Fibroblast of the conjunctiva (primary cell): Measurements from ENCODE around the gene CFAP74.
"Not testable (repeated sequence)": the region's sequence is repeated elsewhere in the genome, so short reads cannot be mapped to it uniquely, and the experiment has no call there.

ENCODE experiments used
- DNase-seq: peaks from one replicate; pipeline ENCODE4 v3.0.0-alpha.2; 2010; ENCODE audit warnings: low read depth

Gene CFAP74

DNA sequence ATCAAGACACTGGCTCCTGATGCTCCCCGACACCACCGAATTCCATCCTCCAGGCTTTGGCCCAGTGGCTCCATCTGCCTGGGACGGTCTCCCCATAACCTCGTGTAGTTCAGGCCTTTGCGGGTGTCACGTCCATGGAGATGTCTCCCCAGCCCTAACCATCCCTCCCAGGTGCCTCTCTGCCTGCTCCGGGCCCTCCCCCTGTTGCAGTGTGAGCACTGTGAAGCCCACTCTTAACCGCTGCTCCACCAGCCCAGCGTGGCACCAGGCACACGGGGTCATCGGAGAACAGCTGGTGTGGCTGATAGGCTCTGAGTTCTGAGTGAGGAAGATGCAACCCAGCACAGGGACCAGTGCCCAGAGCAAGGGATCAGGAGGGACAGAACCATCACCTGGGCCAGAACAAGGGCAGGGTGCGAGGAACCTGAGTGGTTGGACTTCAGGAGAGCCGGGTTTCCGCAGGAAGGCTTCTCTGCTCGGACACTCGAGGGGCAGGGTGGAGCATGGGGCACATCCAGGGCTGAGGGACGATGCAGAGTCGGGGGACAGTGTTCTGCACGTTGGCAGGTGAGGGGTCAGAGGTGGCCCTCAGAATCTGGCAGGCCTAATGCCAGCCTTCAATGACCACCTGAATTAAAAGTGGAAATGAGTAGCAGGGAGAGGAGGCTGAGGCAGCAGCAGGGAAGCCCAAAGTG, 110.1 kb downstream of the CFAP74 start:
- DNase-seq, result no peak

DNA sequence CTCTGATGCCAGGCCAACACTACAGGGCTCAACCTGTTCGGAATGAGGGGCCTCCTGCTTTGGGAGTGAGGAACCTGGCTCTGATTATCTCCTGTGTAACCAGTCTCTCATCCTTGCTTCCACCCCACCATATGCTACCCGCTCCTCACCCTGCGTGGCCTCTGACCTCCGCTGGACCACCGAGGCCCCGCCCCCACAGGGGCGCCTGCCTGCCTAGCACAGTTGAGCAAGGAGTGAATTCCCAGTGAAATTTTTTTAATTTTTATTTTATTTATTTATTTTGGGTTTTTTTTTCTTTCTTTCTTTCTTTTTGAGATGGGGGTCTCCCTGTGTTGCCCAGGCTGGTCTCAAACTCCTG, 110.8 kb downstream of the CFAP74 start:
- DNase-seq, result no peak

DNA sequence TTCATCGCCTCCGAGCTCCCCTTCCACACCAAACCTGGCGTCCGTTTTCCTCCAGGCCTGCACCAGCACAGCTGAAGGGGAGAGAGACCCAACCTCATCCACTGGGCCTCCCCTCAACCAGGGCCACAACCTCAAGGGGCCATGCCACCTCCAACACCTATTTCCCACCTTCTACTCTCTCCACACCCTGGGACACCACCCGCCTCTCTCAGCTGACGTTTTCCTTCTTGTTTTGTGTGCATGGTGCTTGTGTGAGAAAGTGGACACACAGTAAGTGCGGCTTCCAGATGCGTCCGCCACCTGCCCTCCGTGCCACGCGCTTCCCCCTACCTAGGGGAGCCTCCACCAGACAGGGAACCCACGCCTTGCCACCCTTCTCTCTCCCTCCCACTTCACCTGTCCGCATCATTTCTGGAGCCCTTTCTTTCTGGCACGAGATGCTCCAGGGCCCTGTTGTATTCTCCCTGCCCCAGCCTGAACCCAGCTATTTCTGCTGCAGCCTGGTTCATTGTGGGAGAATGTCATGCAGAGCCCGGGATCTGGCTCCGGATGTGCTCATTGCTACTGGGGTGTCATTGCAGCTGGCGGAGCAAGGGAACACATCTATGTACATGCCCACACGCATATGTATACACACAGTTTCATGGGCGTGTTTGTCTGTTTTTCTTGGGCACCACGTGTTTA, 111.4 kb downstream of the CFAP74 start:
- no peak for DNase-seq

DNA sequence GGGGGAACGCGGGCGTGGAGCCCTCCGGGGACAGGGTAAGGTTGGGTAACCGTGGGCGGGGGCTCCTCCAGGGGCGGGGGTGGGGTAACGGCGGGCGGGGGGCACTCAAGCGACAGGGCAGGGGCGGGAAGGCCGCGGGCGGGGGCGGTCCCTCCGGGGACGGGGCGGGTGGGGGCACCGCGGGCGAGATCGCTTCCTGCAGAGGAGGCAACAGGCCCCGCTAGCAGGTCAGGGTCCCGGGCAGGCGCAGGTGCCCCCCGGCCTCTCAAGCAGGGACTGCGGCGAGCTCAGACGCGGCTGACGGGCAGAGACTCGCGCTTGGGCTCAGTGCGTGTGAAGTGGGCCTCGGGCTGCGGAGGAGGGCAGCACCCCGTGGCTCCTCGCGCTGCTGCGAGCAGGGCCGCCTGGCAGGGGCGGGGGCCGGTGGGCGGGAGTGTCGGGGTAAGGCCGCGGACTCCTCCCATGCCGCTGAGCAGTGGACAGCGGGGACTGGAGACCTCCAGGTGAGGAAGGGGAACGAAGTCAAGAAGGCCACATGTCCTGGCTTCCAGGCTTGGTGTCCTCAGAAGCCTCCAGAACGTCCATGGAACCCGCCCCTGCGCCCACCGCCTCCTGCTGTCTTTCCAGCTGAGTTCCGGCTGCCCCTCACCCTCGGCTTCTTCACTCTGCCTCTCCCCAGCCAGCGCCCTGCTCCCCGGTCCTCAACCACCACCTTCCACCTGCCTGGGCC, 112.1 kb downstream of the CFAP74 start:
- DNase-seq, result peak; percentile 12

DNA sequence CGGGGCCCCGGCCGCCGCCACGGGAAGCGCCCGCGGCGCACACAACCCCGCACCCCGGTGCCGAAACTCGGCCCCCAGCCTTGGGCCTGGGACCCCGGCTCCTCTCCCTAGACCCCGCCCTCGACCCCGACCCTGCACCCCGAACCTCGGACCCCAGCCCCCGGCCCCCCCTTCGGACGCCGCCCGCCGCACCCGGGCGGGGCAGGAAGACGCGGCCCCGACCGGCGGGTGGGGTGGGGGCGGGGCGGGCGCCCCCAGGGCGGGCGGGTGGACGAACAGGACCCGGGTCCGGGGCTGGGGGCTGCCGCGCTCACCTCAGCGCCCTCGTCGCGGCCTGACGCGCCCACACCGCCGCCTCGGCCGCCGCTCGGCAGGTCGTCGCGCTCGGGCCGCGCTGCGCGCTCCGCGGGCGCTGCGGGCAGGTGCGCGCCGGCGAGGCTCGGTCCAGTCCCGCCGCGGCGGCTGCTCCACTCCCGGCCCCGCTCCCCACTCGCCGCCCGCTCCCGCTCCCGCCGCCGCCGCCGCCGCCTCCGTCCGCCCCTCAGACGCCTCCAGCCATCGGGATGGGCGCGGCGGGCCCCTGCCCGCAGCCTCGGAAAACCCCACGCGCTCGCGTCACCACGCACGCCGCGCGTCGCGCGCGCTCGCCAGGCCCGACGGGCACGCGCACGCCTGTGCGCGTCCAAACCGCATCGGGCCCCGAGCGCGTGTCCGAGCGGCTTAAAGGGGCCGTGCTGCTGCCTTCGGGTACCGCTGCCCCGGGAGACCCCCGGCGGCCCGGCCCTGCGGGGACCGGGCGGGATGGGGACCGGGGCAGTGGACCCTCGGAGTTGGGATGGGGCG, 112.9 kb downstream of the CFAP74 start, which contains the start of gene GNB1:
GNB1 (minus strand) TSS at position 582 of the 843 bp plus-strand sequence. CDS start 65,634 bp downstream, outside the sequence.
- peak; percentile 57 for DNase-seq

DNA sequence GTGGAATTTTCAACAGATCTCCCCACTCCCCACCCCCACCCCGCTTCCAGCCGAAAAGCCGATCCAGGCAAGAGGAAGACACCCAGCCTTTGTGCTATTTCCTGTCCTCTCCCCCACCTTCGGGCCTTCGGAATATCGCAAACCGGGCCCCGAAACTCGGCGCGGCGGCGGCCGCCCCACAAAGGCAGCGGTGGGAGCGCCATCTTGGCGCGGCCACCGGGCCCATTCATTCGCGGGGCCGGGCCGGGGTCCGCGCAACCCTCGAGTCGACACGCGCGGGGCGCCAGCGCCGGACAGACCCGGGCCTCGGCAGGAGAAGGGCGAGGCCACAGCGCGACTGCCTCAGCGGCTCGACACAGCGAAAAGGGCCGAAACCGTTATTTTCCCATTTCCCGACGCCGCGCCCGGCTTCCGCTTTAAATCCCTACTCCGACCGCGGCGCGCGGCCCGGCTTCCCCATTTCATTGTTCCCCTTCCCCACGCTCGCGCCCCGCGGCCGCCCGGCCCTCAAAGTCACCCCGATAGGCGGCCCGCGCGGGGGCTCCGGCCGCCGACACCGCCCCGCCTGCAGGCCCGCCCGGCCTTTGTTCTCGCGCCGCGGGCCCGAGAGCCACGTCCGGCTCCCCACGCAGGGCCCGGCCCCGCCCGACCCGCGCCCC, 113.6 kb downstream of the CFAP74 start:
- no peak for DNase-seq

DNA sequence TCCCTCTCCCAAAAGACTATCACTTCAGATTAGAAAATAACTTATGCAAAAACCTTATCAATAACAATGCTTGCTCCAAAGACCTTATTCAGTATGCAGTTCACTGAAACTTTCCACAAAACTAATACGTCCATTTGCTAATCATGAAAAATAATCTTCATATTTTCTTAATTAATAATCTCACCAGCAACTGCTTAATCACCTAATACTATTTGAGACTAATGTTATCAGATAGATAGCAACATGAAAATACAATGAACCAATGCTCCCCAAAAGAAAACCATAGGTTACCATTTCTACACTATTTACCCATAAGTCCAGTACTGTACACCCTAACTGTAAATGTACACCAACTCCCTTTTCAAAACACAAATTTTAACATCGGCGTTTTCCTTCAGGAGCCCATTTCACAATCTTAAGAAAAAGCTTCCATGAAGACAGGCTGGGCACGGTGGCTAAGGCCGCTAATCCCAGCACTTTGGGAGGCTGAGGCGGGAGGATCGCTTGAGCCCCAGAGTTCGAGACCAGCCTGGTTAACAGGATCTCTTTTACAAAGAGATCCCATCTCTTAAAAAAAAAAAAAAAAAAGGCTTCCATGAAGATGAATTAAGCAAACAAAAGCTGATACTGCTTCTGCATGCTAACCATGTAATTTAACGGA, 114.4 kb downstream of the CFAP74 start:
- DNase-seq, result no peak

DNA sequence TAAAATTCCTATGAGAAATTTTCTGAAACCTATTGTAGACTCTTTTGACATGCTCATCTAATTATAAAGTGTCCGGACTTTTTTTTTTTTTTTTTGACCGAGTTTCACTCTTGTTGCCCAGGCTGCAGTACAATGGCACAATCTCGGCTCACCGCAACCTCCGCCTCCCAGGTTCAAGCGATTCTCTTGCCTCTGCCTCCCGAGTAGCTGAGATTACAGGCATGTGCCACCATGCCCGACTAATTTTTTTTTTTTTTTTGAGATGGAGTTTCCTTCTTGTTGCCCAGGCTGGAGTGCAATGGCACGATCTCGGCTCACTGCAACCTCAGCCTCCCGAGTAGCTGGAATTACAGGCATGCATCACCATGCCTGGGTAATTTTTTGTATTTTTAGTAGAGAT, 119.7 kb downstream of the CFAP74 start:
- not testable (repeated sequence) for DNase-seq

DNA sequence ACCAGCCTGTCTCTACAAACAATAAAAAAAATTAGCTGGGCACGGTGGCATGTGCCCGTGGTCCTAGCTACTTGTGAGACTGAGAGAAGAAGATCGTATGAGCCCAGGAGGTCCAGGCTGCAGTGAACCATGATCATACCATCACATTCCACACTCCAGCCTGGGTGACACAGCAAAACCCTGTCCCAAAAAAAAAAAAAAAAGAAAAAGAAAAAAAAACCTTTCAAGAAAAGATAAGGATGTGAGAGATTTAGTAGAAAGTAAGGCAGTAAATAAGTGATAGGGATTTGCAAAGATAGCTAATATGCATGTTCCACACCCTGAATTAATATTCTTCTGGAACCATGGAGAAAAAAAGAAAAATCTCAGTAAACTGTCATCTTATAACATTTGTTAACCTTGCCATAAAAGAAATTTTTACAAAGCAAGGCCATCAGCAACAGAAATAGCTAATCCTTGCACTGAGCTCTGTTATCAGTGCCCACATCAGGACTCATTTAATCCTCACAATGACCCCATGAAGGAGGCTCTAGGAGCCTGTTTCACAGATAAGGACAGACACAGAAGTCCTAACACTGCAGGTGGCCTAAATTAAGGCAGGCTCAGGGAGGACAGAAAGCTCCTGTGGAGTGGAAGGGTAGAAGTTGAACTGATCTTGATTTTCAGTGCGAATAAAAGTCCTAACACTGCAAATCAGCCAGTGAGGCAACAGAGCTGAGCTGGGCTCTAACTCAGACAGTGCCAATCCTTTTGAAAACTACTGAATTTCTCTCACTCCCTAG, 120.3 kb downstream of the CFAP74 start:
- DNase-seq, result no peak

DNA sequence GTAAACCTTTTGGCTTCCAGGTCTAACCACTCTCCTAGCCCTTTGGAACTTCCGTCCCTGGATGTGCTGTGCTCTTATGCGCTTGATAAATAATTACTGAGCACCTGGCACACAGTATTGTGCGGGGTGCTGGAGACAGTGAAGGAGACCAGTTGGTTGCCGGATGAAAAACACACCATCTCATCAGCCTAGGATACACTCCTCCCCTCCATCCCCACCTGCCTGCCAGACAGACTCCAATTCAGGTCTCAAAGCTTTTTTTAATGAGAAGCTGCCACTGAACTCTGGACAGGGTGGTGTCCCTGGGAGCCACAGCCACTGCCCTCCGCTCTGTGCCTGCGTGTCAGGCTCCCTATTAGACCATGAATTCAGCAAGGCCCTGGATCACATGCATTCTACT, 121.9 kb downstream of the CFAP74 start:
- no peak for DNase-seq

DNA sequence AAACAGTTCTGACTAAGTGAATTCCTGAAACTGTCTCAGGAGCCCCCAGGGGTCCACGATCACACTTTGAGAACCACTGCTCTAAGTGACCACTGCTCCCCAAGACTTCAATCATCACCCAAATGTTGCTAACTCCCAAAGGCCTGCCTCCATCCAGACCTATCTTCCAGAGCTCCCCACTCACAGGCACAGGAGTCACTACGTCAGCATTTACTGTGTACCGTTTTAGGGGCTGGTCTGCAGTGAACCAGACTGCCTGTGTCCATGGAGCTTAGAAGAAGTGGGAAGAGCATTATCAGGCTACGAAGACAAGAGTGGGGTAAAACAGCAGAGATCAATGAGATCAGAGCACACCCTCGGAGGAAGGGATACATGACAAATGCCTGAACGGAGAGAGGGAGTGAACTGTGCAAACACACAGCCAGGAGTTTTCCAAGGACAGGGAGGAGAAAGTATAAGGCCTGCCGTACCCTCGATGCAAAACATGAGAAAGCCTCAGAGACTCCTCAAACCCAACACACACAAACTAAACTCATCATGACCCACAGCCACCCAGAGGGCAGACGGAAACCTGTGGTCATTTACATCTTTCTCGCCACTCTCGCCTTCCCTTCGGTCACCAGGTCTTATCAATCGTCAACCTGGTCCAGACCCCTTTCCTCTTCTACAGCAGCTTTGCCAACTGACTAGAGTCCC, 122.8 kb downstream of the CFAP74 start:
- no peak for DNase-seq

DNA sequence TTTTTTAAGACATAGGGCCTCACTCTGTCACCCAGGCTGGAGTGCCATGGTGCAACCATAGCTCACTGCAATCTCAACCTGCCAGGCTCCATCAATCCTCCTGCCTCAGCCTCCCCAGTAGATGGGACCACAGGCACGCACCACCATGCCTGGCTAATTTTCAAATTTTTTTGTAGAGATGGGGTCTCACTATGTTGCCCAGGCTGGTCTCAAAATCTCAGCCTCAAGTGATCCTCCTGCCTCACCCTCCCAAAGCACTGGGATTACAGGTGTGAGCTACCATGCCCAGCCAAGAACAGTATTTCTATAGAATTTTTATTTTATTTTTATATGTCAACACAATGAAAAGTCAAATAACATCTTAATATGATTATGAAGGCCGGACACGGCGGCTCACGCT, 123.6 kb downstream of the CFAP74 start:
- no peak for DNase-seq

DNA sequence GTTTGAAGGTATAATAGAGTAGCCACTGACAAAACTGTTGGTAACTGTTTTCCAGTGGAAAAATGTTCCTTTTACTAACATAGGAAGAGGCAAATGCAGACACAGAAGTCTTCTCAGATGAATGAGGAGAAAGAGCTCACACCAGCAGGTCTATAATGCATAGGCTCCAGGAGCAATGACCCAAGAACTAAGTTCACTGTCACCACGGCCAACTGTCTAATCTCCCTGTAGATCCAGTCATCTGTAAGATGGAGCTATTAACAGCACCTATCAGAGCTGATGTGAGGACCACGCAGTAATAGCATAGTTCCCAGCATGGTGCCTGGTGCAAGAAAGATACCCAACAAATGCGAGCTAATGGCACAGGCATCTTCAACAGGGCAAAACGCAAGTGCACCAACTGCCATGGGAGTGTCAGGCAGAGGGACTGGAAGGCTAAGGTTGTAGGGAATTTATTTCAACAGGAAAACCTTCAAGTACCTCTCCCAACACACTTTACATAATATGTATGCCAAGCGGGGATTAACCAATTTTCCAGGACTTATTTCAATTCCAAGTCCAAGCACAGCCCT, 125.6 kb downstream of the CFAP74 start:
- DNase-seq, result no peak

DNA sequence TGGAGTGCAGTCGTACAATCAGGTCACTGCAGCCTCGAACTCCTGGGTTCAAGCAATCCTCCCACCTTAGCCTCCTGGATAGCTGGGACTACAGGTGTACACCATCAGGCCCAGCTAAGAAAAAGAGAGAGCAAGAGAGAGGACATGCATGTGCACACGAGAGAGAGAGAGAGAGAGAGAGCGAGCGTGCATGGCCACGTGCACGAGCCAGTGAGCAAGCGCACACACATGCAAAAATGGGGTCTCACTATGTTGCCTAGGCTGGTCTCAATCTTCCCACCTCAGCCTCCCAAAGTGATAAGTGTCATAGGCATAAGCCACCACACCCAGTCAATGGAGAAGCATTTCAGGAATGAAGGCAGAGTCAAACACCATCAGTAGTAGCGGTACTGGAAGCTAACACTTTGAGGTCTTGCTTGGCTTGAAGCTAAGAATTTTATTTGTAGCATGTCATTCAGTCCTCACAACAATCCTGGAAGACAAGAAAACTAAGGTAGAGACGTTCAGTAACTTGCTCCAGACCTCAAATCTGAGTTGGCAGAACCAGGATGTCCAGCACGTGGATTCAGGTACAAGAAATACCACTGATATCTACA, 127.2 kb downstream of the CFAP74 start:
- DNase-seq, result no peak

DNA sequence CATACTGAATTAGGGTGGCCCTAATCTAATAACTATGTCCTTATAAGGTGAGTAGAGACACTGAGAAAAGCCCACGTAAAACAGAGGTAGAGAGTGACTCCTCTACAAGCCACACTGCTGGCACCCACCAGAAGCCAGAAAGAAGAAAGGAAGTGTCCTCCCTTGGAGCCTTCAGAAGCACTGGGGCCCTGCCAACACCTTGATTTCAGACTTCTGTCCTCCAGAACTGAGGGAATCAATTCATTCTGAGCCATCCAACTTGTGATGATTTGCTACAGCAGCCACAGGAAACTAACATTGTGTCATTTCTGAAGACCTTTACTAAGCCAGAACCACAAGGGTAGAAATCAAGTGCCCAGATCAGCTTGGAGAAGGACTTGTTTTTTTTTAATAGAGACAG, 127.7 kb downstream of the CFAP74 start:
- DNase-seq, result no peak

DNA sequence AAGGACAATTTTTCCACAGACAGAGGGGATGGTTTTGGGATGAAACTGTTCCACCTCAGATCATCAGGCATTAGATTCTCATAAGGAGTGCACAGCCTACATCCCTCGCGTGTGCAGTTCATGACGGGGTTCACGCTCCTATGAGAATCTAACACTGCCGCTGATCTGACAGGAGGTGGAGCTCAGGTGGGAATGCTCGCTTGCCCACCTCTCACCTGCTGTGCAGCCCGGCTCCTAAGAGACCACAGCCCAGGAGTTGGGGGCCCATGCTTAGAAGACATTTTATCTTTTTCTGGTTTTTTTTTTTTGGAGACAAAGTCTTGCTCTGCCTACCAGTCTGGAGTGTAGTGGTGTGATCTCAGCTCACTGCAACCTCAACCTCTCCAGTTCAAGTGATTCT, 128.7 kb downstream of the CFAP74 start:
- no peak for DNase-seq

DNA sequence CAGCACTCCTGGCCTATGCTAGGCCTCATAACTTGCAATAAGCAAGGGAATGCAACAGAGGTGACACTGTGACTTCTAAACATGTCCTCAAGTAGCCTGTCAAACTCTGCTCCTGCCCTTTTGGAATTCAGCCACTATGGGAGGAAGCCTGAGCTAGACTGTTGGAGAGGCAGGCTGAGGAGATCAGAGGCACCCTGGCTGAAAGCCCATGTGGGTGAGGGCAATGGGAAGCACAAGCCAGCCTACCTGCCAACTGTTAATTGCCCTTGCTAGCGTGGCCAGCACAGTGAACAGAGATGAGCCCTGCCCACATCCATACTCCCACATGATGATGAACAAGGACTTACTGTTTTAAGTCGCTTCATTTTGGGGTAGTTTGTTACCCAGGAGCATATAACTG, 130.4 kb downstream of the CFAP74 start:
- no peak for DNase-seq

DNA sequence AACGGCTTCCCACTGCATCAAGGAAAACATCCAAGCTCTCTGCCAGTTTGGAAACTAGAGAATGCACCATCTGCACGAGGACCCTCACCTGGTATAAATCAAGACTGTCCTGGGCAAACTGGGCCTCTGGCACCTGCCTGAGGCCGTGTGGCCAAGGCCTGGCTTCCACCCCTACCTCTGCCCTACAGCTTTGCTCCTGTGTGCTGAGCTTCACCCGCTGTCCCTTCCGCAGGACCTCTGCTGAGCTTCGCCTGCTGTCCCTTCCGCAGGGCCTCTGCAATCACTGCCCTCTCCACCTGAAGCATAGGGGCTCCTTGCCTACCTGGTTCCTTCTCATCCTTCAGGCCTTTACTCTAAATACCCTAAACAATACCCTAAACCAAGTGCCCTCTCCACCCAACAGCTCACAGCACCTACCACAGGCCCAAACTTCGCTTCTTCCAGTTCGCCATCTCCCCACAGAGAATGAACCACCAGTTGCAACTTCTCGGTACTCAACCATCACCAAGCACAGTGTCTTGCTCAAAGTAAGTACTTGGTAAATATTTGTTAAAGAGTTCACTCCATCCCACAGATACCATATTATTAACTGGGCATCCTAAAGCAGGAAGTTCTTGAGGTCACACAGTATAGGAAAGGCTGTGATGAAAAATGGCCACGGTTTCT, 131.1 kb downstream of the CFAP74 start:
- DNase-seq, result no peak
